Fibroblast of mammary gland (primary cell): ENCODE results near the gene SLC24A3.

ENCODE experiments used
- DNase-seq: peaks from one replicate; pipeline ENCODE4 v3.0.0-alpha.2; 2010; ENCODE audit warnings: low read depth
- H3K4me3 ChIP-seq: 2 replicates; pipeline ENCODE4 v1.5.1; 2011; ENCODE audit warnings: low read depth, mild to moderate bottlenecking, low read length, moderate library complexity; ENCODE audit not compliant: control insufficient read depth
- CTCF ChIP-seq: conservative IDR thresholded peaks from 2 replicates; pipeline ENCODE4 v1.5.1; 2011; ENCODE audit warnings: low read depth, low read length, inconsistent platforms; ENCODE audit not compliant: control insufficient read depth, insufficient read depth

Gene SLC24A3

GRCh38 chr20:19760371-19760721, 547.9 kb downstream of the SLC24A3 start:
- H3K4me3 ChIP-seq = no peak overlapping the region
- no peak for TF ChIP-seq CTCF
- DNase-seq = no peak

GRCh38 chr20:19761326-19761725, 548.9 kb downstream of the SLC24A3 start:
- DNase-seq = no peak
- TF ChIP-seq CTCF = no peak
- no peak overlapping the region for H3K4me3 ChIP-seq

GRCh38 chr20:19761841-19762240, 549.4 kb downstream of the SLC24A3 start:
- no peak overlapping the region for H3K4me3 ChIP-seq
- no peak for DNase-seq
- TF ChIP-seq CTCF = no peak

GRCh38 chr20:19764207-19764606, 551.8 kb downstream of the SLC24A3 start:
- no peak for TF ChIP-seq CTCF
- H3K4me3 ChIP-seq = no peak overlapping the region
- no peak for DNase-seq

GRCh38 chr20:19765266-19765665, 552.8 kb downstream of the SLC24A3 start:
- no peak for TF ChIP-seq CTCF
- no peak for DNase-seq
- H3K4me3 ChIP-seq = no peak overlapping the region

GRCh38 chr20:19765913-19766312, 553.5 kb downstream of the SLC24A3 start:
- no peak for TF ChIP-seq CTCF
- no peak for DNase-seq
- H3K4me3 ChIP-seq = no peak overlapping the region

GRCh38 chr20:19767070-19767469, 554.6 kb downstream of the SLC24A3 start:
- H3K4me3 ChIP-seq = no peak overlapping the region
- TF ChIP-seq CTCF = no peak
- DNase-seq = no peak
